Coronary artery (tissue), 2 donors: ENCODE data around the gene CCDC171.

ENCODE experiments used
- DNase-seq: peaks from one replicate; pipeline ENCODE4 v3.0.0-alpha.2; 2017; ENCODE audit warnings: low spot score
- H3K27ac ChIP-seq, 2 donors: fragments of 200-600 bp; sonication (generic); one replicate each; pipeline ENCODE4 v1.5.1; 2016 to 2019
- H3K4me3 ChIP-seq: fragments of 200-600 bp; sonication (generic); 2 replicates; pipeline ENCODE4 v1.5.1; 2016; ENCODE audit warnings: mild to moderate bottlenecking, moderate library complexity
- CTCF ChIP-seq: fragments of 200-600 bp; sonication (generic); IDR thresholded peaks from one replicate; pipeline ENCODE4 v1.5.1; 2019; ENCODE audit warnings: antibody characterized with exemption

The CCDC171 gene

GRCh38 chr9:15889555-15889954 is 336.7 kb downstream of the CCDC171 start:
- no peak for DNase-seq
- H3K4me3 ChIP-seq, result no peak overlapping the region
- H3K27ac ChIP-seq, result no peak overlapping the region
- TF ChIP-seq CTCF, result no peak

- no peak for DNase-seq
- no peak overlapping the region for H3K27ac ChIP-seq
- TF ChIP-seq CTCF, result no peak
- H3K4me3 ChIP-seq, result no peak overlapping the region
Measured at GRCh38 chr9:15901572-15901971, 348.7 kb downstream of the CCDC171 start.

- H3K27ac ChIP-seq, result no peak overlapping the region
- TF ChIP-seq CTCF, result no peak
- H3K4me3 ChIP-seq, result no peak overlapping the region
- DNase-seq, result no peak
Measured at GRCh38 chr9:15909297-15909696, 356.5 kb downstream of the CCDC171 start.

GRCh38 chr9:15915711-15916110 is 362.9 kb downstream of the CCDC171 start:
- no peak for DNase-seq
- Histone ChIP-seq H3K4me3 (no peak overlapping the region), H3K27ac (no peak overlapping the region)
- TF ChIP-seq CTCF, result no peak

GRCh38 chr9:15927161-15927560 is 374.3 kb downstream of the CCDC171 start:
- Histone ChIP-seq H3K4me3 (no peak overlapping the region), H3K27ac (no peak overlapping the region)
- no peak for DNase-seq
- no peak for TF ChIP-seq CTCF

- TF ChIP-seq CTCF, result no peak
- H3K4me3 ChIP-seq, result no peak overlapping the region
- no peak for DNase-seq
Measured at GRCh38 chr9:15935661-15936305, 382.9 kb downstream of the CCDC171 start.

GRCh38 chr9:15936306-15936921 is 383.6 kb downstream of the CCDC171 start:
- Histone ChIP-seq H3K4me3 (no peak overlapping the region), H3K27ac (no peak overlapping the region)
- DNase-seq, result no peak
- no peak for TF ChIP-seq CTCF

More at GRCh38 chr9:15935661-15936305, 382.9 kb downstream of the CCDC171 start:
- no peak overlapping the region for H3K27ac ChIP-seq
